OCI-LY3 (cell line): ENCODE measurements around the gene C14orf119.

Experiments
- CTCF ChIP-seq: fragments of 200-600, 300-600 bp; sonication (generic); IDR thresholded peaks from 2 replicates; pipeline ENCODE4 v1.5.1; 2014; ENCODE audit warnings: antibody characterized with exemption, low read length, low read depth
- EZH2phosphoT487 ChIP-seq: fragments of 200-600 bp; shearing (Covaris generic); IDR thresholded peaks from 2 replicates; pipeline ENCODE4 v1.6.1; 2018; ENCODE audit warnings: antibody characterized with exemption, mixed run types, low read depth

GRCh38 chr14:23140371-23140770 lies 45.1 kb downstream of the C14orf119 start:
- no peak for TF ChIP-seq CTCF
- no peak for TF ChIP-seq EZH2phosphoT487
